Measurements from ENCODE around the gene NRXN2. TPM values are rescaled to one million over a fixed set of nuclear protein-coding genes. Genes with fewer than 3 reads are reported as not detected.
A peak's percentile ranks its signal among the peaks of the same experiment; 100 is the strongest.

The NRXN2 gene
- total RNA-seq, 1 experiment from 2014 or later = not detected

DNA sequence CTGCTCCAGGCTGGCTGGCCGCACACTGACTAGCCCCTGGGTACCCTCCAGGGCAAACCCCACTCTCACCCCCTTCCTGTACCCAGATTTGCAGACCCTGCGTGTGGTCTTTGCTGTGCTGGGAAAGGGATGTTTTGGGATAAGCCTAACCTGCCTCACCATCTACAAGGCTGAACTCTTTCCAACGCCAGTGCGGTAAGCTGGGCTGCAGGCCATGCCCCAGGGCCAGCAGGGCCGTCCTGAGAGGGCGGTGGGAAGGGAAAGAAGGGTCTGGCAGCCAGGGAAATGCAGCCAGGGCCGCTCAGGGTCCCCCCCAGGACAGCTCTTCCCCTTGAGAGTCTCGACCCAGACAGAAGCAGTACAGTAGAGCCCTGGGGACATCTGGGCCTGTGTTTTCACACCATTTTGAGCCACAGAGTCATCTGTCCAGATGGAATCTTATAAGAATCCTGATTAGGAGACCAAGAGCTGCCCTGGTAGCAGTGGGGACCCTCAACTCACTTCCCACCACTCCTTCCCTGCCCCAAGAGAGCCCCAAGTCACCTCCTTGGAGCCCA lies 154.3 kb downstream of the NRXN2 start:
- TF ChIP-seq, protein P1, sequence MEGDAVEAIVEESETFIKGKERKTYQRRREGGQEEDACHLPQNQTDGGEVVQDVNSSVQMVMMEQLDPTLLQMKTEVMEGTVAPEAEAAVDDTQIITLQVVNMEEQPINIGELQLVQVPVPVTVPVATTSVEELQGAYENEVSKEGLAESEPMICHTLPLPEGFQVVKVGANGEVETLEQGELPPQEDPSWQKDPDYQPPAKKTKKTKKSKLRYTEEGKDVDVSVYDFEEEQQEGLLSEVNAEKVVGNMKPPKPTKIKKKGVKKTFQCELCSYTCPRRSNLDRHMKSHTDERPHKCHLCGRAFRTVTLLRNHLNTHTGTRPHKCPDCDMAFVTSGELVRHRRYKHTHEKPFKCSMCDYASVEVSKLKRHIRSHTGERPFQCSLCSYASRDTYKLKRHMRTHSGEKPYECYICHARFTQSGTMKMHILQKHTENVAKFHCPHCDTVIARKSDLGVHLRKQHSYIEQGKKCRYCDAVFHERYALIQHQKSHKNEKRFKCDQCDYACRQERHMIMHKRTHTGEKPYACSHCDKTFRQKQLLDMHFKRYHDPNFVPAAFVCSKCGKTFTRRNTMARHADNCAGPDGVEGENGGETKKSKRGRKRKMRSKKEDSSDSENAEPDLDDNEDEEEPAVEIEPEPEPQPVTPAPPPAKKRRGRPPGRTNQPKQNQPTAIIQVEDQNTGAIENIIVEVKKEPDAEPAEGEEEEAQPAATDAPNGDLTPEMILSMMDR (IDR thresholded peaks at IDR 0.05; ENCODE audit: unreplicated experiment) = no peak
- CTCF ChIA-PET = interaction anchor here (0.5 to 0.6 kb wide), 2 partner anchors 16 to 44 kb away, joined by 3 read pairs; no protein-coding TSS in a partner anchor

GRCh38 chr11:64568041-64568571 lies 154.9 kb downstream of the NRXN2 start:
- H3K27ac Mint-ChIP-seq (ENCODE audit: low read depth, unreplicated experiment) = no peak overlapping the region
- peaks cover 21% of the 10 kb centered on the region for H3K4me1 Mint-ChIP-seq (ENCODE audit: insufficient read depth, unreplicated experiment)
- ChIA-PET POLR2A (no interaction called here), CTCF (interaction anchor here (0.5 kb wide), 1 partner anchor 16 kb away, joined by 3 read pairs; no protein-coding TSS in a partner anchor)
- TF ChIP-seq, protein P1 (IDR thresholded peaks at IDR 0.05; ENCODE audit: unreplicated experiment) = no peak
- no TSS peak for BruUV-seq (replicated peaks)
- H3K4me3 Mint-ChIP-seq (ENCODE audit: unreplicated experiment) = no peak overlapping the region
- peaks cover 10% of the 10 kb centered on the region for H3K27me3 Mint-ChIP-seq (ENCODE audit: insufficient read depth, unreplicated experiment)
- no peak for DNase-seq (ENCODE audit: unreplicated experiment)
- H3K36me3 Mint-ChIP-seq (ENCODE audit: insufficient read depth, unreplicated experiment) = no peaks in the 10 kb centered on the region
- intact Hi-C loops (cut with micrococcal nuclease) = no loop called here
- no peaks in the 10 kb centered on the region for H3K9me3 Mint-ChIP-seq (ENCODE audit: unreplicated experiment)

More for the DNA sequence above, 154.3 kb downstream of the NRXN2 start:
- Mint-ChIP-seq H3K27ac (ENCODE audit: low read depth, unreplicated experiment) (no peak overlapping the region), H3K4me3 (ENCODE audit: unreplicated experiment) (no peak overlapping the region), H3K4me1 (ENCODE audit: insufficient read depth, unreplicated experiment) (peaks cover 21% of the 10 kb centered on the region), H3K36me3 (ENCODE audit: insufficient read depth, unreplicated experiment) (no peaks in the 10 kb centered on the region), H3K27me3 (ENCODE audit: insufficient read depth, unreplicated experiment) (peaks cover 10% of the 10 kb centered on the region), H3K9me3 (ENCODE audit: unreplicated experiment) (no peaks in the 10 kb centered on the region)
- POLR2A ChIA-PET = no interaction called here
- no TSS peak for BruUV-seq (replicated peaks)
- no peak for DNase-seq (ENCODE audit: unreplicated experiment)
- intact Hi-C loops (cut with micrococcal nuclease) = no loop called here

DNA sequence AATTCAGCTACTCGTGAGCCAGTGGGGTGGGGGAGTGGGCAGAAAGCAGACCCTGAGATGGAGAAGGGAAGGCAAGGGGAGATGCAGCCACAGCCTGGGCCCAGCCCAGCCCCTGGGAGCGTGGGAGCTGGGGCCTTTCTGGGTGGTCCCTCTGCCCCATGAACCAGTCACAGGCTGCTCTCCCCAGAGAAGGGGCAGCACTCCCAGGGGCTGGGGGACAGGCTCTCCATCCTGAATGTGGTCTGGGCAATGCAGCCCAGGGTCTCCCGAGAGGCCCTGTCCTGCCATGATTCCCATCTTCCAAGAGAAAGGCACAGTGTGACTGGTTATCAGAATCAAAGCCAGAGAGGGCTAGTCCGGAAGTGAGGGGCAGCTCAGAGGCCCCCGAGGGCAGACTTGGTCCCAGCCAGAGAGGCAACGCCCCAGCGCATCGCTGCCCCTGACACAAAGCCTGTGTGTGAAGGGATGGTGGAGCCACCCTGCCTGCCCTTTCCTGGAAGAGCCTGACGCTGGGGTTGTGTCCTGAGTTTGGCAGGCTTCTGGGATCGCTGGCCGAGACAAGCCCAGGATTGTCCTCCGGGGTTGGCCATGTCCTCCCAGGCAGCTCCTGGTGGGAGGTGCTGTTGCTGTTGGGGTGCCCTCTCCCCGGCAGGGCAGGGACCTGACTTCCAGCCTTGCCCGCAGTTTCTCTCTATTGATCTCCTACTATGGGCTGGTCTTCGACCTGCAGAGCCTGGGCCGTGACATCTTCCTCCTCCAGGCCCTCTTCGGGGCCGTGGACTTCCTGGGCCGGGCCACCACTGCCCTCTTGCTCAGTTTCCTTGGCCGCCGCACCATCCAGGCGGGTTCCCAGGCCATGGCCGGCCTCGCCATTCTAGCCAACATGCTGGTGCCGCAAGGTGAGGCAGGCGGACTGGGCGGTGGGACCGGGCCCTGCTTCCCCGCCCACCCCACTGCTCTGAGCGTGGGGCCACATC lies 155.8 kb downstream of the NRXN2 start:
- ChIA-PET CTCF (interaction anchor here (0.6 to 2.7 kb wide), 4 partner anchors 85 to 1576 kb away, joined by 3 to 15 read pairs (median 4); no protein-coding TSS in a partner anchor), POLR2A (interaction anchor here (0.6 to 1.0 kb wide), 2 partner anchors 10 to 17 kb away, joined by 3 read pairs; no protein-coding TSS in a partner anchor)
- TF ChIP-seq, protein P1 (IDR thresholded peaks at IDR 0.05; ENCODE audit: unreplicated experiment) = no peak
- intact Hi-C loops (cut with micrococcal nuclease) = no loop called here
- Mint-ChIP-seq H3K27ac (ENCODE audit: low read depth, unreplicated experiment) (peak overlapping the region; percentile 80), H3K4me3 (ENCODE audit: unreplicated experiment) (peak overlapping the region; percentile 59), H3K27me3 (ENCODE audit: insufficient read depth, unreplicated experiment) (peaks cover 3% of the 10 kb centered on the region), H3K36me3 (ENCODE audit: insufficient read depth, unreplicated experiment) (no peaks in the 10 kb centered on the region), H3K9me3 (ENCODE audit: unreplicated experiment) (no peaks in the 10 kb centered on the region), H3K4me1 (ENCODE audit: insufficient read depth, unreplicated experiment) (peaks cover 16% of the 10 kb centered on the region)
- TSS peak; percentile 81 for BruUV-seq (replicated peaks)
- no peak for DNase-seq (ENCODE audit: unreplicated experiment)

All from MCF 10A (cell line).